HG03457 (cell line): ENCODE results near the gene OR2V2.
"Not testable (repeated sequence)": the region's sequence is repeated elsewhere in the genome, so short reads cannot be mapped to it uniquely, and the experiment has no call there.

Source experiments
- ATAC-seq: cut with Tn5 transposase; IDR thresholded peaks from one replicate; pipeline ENCODE4 v1.9.1; 2021; ENCODE audit warnings: moderate number of reproducible peaks; ENCODE audit not compliant: unreplicated experiment

Gene OR2V2

GRCh38 chr5:181114844-181115778 is 32.3 kb upstream of the OR2V2 start:
- ATAC-seq, result no peak

DNA sequence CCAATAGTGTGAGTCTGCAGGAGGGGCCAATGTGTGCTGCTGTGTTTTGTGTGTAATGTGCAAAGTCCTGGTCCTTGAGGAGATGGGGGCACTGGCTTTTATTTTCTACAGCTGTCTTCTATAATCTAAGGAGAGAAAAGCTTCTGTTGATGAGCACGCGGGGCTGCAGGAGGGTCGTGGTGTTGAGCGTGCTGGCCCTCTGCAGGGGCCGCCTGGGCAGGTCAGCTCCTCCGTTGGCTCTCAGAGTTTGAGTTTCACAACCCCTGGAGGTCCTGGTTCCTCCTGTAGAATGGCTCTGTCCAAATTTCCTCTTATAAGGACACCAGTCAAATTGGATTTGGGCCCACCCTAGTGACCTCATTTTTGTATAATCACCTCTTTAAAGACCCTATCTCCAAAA is 29.0 kb upstream of the OR2V2 start:
- ATAC-seq, result no peak

- ATAC-seq, result no peak
Observed at GRCh38 chr5:181119105-181119504, 28.3 kb upstream of the OR2V2 start.

DNA sequence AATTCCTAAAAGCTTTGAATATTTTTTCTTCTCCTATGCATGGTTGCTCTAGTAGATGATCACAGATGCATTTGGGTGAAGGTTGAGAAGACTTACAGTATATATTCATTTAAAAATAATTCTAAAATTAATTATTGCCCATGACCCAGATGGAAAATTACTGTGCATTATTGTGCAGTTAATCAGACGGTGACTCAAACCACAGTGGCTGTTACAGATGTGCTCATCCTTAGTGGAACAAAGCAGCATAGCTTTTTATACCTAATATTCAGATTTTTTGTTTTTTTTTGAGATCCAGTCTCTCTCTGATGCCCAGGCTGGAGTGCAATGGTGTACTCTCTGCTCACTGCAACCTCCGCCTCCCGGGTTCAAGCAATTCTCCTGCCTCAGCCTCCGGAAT is 27.1 kb upstream of the OR2V2 start:
- no peak for ATAC-seq

DNA sequence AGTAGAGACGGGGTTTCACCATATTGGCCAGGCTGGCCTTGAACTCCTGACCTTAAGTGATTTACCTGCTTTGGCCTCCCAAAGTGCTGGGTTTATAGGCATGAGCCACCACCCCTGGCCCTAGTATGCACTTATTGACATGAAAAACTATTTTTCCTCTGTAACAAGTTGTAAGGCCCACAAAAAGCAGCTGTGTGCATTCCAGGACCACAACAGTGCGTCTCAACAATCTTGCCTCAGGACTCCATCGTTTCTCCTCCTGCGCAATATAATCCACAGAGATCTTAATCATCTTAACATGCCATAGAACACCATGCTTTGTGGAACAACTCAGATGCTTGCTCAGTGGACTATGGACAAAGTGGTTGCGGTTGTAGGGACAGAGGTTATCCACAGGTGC is 26.6 kb upstream of the OR2V2 start:
- no peak for ATAC-seq

DNA sequence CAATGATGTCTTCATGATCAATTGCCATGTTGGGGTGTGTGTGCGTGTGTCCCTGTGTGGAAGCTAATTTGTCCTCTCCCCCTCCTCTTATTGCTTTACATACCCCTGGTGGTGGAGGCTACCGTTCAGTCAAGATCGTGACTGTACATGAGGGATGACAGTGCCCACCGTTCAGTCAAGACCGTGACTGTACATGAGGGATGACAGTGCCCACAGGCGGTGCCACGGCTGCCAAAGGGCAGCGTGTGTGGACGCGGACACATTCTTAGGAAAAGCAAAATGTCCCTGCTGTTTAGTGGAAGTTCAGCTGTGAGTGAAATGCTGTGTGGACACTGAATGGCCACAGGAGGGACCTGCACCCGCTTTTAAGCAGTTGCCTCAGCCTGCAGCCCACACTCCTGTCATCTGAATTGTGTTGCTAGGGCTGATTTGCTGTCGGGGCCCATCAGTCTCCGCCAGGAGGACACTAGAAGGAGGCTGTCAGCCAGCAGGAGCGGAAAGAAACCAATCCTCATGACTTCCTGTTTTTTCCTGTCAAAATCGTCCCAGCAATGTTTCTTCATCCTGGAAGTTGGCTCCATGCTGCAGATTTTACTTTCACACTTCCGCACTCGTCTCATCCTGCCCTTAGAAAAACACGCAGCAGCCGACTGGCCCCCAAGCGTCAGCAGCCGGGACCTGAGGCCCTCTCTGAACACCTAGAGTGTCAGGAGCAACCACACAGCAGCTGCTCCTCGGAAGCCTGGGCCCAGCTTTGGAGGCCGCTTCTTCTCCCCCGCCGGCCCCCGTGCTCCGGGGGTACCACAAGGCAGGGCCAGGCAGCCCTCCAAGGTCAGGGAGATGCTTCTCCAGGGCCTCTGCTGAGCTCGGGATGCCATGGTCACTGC is 25.5 kb upstream of the OR2V2 start:
- ATAC-seq, result no peak

GRCh38 chr5:181124526-181124925 is 22.9 kb upstream of the OR2V2 start:
- ATAC-seq, result no peak

DNA sequence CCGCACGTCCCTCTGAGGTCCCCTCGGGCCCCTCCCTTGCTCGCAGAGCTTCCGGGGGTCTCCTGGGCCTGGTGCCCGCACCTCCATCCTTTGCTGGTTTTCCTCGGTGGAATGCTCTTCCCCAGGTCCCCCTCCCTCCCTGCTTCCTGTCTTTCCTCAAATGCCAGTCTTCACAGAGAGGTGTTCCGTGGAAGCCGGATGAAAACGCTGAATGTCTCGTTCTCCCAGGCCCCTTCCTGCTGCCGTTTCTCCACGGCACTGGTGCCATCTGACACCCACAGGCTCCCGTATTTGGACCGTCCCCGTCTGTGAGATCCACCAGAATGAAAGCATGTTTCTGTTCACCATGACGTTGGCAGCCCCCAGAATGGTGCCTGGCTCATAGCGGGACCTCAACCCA is 20.5 kb upstream of the OR2V2 start:
- ATAC-seq, result no peak

GRCh38 chr5:181127456-181127855 is 19.9 kb upstream of the OR2V2 start:
- no peak for ATAC-seq

GRCh38 chr5:181127907-181128626 is 19.3 kb upstream of the OR2V2 start:
- ATAC-seq, result no peak

DNA sequence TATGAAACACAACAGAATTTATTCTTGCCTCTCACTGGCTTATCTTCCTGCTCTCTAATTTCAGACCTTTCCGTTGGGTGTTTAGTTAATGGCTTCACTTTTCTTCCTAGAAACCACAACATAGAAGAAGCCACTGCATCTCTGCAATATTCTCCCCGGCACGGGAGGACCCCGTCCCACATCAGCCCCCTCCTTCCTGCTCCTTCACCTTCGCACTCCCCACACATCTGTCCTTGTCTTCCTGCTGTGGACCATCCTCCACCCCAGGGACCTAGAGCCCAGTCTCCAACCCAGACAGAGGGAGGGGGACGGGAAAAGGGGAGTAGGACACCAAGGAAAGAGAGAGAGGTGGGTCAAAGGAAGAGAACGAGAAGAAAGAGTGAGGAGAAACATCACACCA is 17.8 kb upstream of the OR2V2 start:
- ATAC-seq, result no peak

DNA sequence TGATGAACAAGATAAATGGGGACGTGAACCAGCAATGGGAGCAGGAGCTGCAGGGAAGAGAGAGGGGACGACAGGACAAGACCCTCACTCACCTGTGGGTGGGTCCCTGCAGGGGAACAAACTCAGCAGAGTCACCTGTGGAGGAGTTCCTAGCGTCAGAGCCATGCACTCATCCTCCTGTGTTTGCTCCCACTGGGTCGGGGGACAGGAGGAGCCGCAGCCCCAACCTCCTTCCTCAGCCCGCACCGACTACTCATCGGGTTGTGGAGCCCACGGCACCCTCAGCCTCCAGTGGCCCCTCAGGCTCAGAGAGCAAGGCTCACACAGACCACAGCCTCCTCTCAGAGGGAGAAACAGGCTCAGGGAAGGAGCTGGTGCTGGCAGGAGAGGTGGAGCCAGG is 17.3 kb upstream of the OR2V2 start:
- ATAC-seq, result not testable (repeated sequence)

- ATAC-seq, result no peak
Observed at GRCh38 chr5:181130832-181131496, 16.4 kb upstream of the OR2V2 start, which contains the start of gene OR2V1. Gene OR2V1, minus strand, starts transcription at chr5:181131169. Its CDS starts 5,865 bp downstream, at chr5:181125304.

GRCh38 chr5:181131514-181131913 is 15.9 kb upstream of the OR2V2 start:
- ATAC-seq, result no peak

DNA sequence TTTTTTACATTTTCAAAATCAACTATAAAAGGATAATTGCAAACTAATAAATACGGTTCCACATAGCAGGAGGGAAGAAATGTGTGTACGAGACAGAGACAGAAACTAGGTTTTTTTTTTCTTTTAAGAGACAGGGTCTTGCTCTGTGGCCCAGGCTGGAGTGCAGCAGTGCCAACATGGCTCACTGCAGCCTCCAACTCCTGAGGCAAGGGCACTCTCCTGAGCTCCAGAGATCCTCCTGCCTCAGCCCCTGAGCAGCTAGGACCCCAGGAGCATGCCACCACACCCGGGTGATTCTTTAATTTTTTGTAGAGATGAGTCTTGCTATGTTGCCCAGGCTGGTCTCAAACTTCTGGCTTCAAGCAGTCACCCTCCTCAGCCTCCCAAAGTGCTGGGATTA is 14.3 kb upstream of the OR2V2 start:
- ATAC-seq, result no peak

DNA sequence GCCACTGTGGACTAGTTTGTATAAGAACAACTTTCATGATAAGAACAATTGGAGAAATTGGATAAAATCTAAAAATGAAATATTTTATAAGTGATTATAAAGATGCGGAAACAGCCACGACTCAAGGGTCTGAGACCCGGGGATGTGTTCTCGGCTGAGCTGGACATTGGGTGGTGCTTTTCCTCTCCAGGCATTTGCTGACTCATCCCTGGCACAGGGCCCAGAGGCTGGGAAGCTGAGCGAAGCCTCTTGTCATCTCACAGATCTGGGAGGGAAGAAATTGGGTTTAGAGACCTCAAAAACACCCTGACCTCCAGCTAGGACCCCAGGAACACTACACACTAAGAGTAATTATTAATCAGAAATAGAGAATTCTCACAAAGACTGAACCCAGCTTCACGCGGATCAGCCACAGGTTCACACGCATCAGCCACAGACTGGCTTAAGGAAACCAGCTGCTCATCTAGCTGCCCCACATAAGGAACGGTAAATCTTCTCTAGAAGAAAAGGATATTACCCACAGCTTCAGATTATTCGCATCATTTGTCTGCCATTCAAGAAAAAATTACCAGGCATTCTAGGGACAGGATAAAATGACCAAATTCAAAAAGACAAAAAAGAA is 13.7 kb upstream of the OR2V2 start:
- no peak for ATAC-seq

- ATAC-seq, result no peak
Observed at GRCh38 chr5:181134259-181134658, 13.1 kb upstream of the OR2V2 start.

- no peak for ATAC-seq
Observed at GRCh38 chr5:181136361-181136955, 10.9 kb upstream of the OR2V2 start.

DNA sequence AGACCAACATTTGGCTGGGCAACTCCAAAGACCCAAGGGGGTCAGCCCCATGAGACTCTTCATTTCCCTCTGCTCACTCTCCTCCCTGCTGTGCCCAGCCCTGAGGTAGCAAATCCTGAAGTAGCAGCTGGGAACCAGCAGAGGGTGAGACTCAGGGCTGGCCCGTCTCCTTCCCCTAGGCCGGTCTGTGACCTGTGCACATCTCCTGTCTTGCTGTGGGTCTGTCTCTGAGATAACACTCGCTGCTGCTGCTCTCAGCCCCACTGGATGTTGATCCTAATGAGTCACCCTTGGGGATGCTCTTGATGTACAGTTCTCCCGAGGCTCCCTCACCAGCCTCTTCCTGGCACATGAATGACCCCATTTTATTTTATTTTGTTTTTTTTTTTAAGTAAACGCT is 9.1 kb upstream of the OR2V2 start:
- no peak for ATAC-seq

DNA sequence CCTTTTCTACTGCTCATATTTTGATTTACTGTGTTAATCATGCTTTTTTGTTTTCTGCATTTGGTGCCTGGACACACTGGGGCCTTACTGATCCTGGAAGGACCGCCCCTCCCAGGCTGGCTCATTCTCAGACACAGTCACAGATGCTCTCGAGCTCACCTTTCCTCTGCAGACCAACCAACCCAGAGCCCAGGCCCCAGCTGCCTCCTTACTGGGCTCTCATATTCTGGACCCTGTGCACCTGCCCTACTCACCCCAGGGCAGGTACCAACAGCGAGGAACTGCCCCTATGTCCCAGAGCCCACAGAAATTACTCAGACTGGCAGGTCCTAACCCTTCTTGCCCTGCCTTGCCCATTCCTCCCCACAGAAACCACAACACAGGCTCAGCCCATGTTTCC is 6.6 kb upstream of the OR2V2 start:
- ATAC-seq, result no peak
